GM19395 (cell line): ENCODE measurements around the gene ESYT2.
A peak's percentile ranks its signal among the peaks of the same experiment; 100 is the strongest.
"Not testable (repeated sequence)": the region's sequence is repeated elsewhere in the genome, so short reads cannot be mapped to it uniquely, and the experiment has no call there.

Experiments
- ATAC-seq: cut with Tn5 transposase; IDR thresholded peaks from one replicate; pipeline ENCODE4 v1.9.1; 2021; ENCODE audit warnings: mild to moderate bottlenecking, moderate library complexity; ENCODE audit not compliant: unreplicated experiment

Gene ESYT2

GRCh38 chr7:158856883-158857668, 27.8 kb upstream of the ESYT2 start:
- peak; percentile 37 for ATAC-seq

- no peak for ATAC-seq
Measured at GRCh38 chr7:158854681-158855081, 25.4 kb upstream of the ESYT2 start.

- ATAC-seq: no peak
Measured at GRCh38 chr7:158850545-158851102, 21.3 kb upstream of the ESYT2 start.

GRCh38 chr7:158849768-158850544, 20.6 kb upstream of the ESYT2 start:
- no peak for ATAC-seq

- no peak for ATAC-seq
Measured at GRCh38 chr7:158849442-158849767, 20.1 kb upstream of the ESYT2 start.

GRCh38 chr7:158847451-158847866, 18.1 kb upstream of the ESYT2 start:
- no peak for ATAC-seq

- no peak for ATAC-seq
Measured at GRCh38 chr7:158846304-158846703, 17.0 kb upstream of the ESYT2 start.

- ATAC-seq: no peak
Measured at GRCh38 chr7:158843771-158844170, 14.5 kb upstream of the ESYT2 start.

- no peak for ATAC-seq
Measured at GRCh38 chr7:158842486-158842885, 13.2 kb upstream of the ESYT2 start.

GRCh38 chr7:158840604-158841003, 11.3 kb upstream of the ESYT2 start:
- ATAC-seq: no peak

- not testable (repeated sequence) for ATAC-seq
Measured at GRCh38 chr7:158839177-158839576, 9.9 kb upstream of the ESYT2 start.

GRCh38 chr7:158837790-158838637, 8.7 kb upstream of the ESYT2 start:
- ATAC-seq: no peak

- no peak for ATAC-seq
Measured at GRCh38 chr7:158836692-158837091, 7.4 kb upstream of the ESYT2 start.

GRCh38 chr7:158834878-158835784, 5.8 kb upstream of the ESYT2 start:
- ATAC-seq: no peak

- ATAC-seq: no peak
Measured at GRCh38 chr7:158832994-158833393, 3.7 kb upstream of the ESYT2 start.

- ATAC-seq: no peak
Measured at GRCh38 chr7:158831738-158832091, 2.4 kb upstream of the ESYT2 start.

GRCh38 chr7:158830211-158830723, 958 bp upstream of the ESYT2 start:
- no peak for ATAC-seq

- peak; percentile 53 for ATAC-seq
Measured at GRCh38 chr7:158829021-158829341, 328 bp downstream of the ESYT2 start.

GRCh38 chr7:158828133-158829020, 932 bp downstream of the ESYT2 start:
- ATAC-seq: peak; percentile 1
